GM12875 (cell line): ENCODE results near the gene CCDC127.
A peak's percentile ranks its signal among the peaks of the same experiment; 100 is the strongest.
"Not testable (repeated sequence)": the region's sequence is repeated elsewhere in the genome, so short reads cannot be mapped to it uniquely, and the experiment has no call there.

ENCODE experiments used
- H3K4me3 ChIP-seq: one replicate; pipeline ENCODE4 v1.5.1; 2011; ENCODE audit warnings: low read depth, low read length, control low read depth
- CTCF ChIP-seq: IDR thresholded peaks from 2 replicates; pipeline ENCODE4 v1.5.1; 2011; ENCODE audit warnings: low read depth, mild to moderate bottlenecking, control low read depth, inconsistent platforms, low read length, moderate library complexity, borderline replicate concordance; ENCODE audit not compliant: insufficient read depth

Gene CCDC127

GRCh38 chr5:230711-231110, 12.8 kb upstream of the CCDC127 start:
- no peak for TF ChIP-seq CTCF
- no peak overlapping the region for H3K4me3 ChIP-seq

GRCh38 chr5:228886-229285, 10.9 kb upstream of the CCDC127 start:
- no peak overlapping the region for H3K4me3 ChIP-seq
- TF ChIP-seq CTCF, result no peak

- not testable (repeated sequence) for H3K4me3 ChIP-seq
Measured at GRCh38 chr5:227375-227774, 9.4 kb upstream of the CCDC127 start.

GRCh38 chr5:225334-225733, 7.4 kb upstream of the CCDC127 start:
- no peak for TF ChIP-seq CTCF
- no peak overlapping the region for H3K4me3 ChIP-seq

GRCh38 chr5:223791-224190, 5.8 kb upstream of the CCDC127 start:
- no peak for TF ChIP-seq CTCF

GRCh38 chr5:222951-223715, 5.2 kb upstream of the CCDC127 start:
- H3K4me3 ChIP-seq, result not testable (repeated sequence)

More at GRCh38 chr5:223791-224190, 5.8 kb upstream of the CCDC127 start:
- no peak overlapping the region for H3K4me3 ChIP-seq

- no peak for TF ChIP-seq CTCF
- peak overlapping the region; percentile 92 for H3K4me3 ChIP-seq
Measured at GRCh38 chr5:219991-220390, 2.0 kb upstream of the CCDC127 start.

- peak overlapping the region; percentile 92 for H3K4me3 ChIP-seq
- no peak for TF ChIP-seq CTCF
Measured at GRCh38 chr5:219460-219863, 1.5 kb upstream of the CCDC127 start.
